GM18508 (cell line): ENCODE results near the gene MACROD1.

ENCODE experiments used
- ATAC-seq: cut with Tn5 transposase; IDR thresholded peaks from one replicate; pipeline ENCODE4 v1.9.1; 2021; ENCODE audit warnings: moderate number of reproducible peaks; ENCODE audit not compliant: insufficient read depth, unreplicated experiment

Gene MACROD1

GRCh38 chr11:64117763-64118459 is 48.0 kb downstream of the MACROD1 start:
- no peak for ATAC-seq

DNA sequence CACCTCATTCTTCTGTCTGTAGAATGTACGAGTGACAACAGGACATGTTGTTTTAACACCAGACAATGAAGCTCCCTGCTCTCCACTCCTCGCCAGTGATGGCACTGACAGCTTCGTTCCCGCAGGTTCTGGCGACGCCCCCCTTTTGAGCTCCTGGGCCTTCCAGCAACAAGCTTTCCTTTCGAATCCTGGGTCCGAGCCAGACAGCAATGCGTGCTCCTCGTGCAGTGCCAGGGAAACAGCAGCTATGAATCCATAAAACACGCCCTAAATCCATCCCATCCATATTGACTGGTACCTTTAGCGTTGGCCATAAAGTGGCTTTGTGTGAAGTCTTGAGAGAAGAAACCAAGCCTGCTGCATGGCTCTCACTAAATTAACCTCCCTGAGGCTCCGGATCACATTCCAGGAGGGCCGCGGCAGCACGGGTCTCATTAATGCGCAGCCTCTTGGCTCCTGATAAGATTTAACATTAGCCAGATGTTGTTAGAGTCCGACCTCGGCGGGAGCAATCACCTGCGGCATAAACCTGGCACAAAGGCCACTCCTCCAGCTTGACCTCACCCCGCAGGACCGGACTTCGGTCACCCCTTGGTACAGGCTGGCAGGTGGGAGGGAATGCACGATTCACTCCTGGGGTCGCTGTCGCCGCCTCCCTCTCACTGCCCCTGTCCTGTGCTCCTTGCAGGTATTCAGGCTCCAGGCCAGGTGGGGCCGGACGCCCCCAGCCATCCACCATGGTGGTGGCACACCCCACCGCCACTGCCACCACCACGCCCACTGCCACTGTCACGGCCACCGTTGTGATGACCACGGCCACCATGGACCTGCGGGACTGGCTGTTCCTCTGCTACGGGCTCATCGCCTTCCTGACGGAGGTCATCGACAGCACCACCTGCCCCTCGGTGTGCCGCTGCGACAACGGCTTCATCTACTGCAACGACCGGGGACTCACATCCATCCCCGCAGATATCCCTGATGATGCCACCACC is 50.1 kb downstream of the MACROD1 start:
- ATAC-seq: no peak

- ATAC-seq: no peak
Measured at GRCh38 chr11:64114231-64114630, 51.7 kb downstream of the MACROD1 start.

DNA sequence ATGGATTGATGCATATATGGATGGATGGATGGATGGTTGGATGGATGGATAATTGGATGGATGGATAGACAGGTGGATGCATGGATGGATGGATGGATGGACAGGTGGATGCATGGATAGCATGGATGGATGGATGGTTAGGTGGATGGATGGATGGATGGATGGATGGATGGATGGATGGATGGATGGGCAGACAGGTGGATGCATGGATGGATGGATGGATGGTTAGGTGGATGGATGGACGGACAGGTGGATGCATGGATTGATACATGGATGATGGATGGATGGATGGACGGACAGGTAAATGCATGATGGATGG is 52.5 kb downstream of the MACROD1 start:
- no peak for ATAC-seq

- ATAC-seq: no peak
Measured at GRCh38 chr11:64112771-64113461, 53.0 kb downstream of the MACROD1 start.

- no peak for ATAC-seq
Measured at GRCh38 chr11:64110465-64111375, 55.2 kb downstream of the MACROD1 start.

DNA sequence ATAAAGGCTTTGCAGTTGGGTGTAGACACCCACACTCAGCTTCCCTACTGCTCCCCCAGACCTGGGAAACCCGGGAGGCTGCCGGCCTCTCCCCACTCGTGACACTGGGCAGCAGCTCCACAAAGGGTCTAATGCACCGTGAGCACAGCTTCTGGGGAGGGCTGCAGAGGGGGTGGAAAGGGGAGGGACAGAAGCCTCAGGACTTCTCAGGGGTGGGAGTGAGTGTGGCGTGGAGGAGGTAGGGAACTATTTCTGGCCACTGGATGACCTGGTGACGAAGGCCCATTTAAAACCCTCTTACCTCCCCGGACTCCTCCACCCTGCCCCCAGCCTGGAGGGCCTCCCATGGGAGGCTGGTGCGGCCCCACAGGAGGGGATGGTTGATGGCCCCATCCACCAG is 56.6 kb downstream of the MACROD1 start:
- ATAC-seq: no peak

DNA sequence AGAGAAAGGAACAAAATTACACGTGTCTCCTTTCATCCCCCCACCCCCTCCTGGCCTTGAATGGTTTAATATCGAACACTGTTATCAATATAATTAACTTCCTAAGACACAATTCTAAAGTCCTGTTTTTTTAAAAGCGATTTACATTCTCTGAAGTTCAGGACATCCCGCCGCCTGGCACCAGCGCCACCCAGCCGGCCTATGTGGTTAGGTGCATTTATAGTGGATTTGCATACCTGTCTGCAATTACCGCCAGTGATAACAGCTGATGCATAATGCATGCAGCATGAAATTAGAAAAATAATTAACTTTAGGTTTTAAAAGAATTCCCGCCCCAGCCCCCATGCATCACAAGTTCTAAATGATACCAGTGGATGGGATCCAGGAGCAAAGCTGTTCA is 58.6 kb downstream of the MACROD1 start:
- ATAC-seq: no peak

GRCh38 chr11:64104632-64105031 is 61.3 kb downstream of the MACROD1 start:
- no peak for ATAC-seq

DNA sequence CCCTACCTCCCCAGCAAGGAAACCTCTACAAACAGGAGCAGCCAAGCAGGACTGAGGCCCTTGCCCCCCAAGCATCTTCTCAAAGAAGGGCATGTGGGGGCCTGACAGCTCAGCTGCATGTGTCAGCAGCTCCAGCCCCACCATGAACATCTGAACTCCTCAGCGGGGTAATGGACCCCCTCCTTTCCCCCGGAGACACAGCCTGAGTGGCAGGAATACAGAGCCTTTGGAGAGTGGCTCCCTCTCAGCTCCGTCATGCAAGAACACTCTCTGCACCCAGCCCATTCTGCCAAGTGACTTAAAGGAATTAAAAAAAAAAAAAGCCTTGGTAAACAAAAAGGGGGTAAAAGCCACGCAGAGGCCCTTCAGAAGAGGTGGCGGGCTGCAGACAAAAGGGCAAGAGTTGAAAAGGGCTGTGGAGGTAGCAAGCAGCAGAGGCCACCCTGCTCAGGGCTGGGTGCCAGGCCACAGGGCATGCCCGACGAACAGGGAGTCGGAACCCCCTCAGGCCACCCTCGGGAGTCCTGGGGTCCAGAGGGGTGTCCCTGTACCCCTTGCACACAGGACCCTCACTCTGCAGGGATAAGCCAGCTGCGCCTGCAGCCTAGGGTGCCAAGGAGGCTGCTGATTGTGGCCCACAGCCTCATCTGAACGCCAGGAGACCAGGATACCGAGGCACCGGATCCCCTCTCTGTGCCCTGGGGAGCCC is 62.5 kb downstream of the MACROD1 start:
- no peak for ATAC-seq

GRCh38 chr11:64102005-64102738 is 63.7 kb downstream of the MACROD1 start:
- no peak for ATAC-seq

- no peak for ATAC-seq
Measured at GRCh38 chr11:64101461-64101860, 64.5 kb downstream of the MACROD1 start.

DNA sequence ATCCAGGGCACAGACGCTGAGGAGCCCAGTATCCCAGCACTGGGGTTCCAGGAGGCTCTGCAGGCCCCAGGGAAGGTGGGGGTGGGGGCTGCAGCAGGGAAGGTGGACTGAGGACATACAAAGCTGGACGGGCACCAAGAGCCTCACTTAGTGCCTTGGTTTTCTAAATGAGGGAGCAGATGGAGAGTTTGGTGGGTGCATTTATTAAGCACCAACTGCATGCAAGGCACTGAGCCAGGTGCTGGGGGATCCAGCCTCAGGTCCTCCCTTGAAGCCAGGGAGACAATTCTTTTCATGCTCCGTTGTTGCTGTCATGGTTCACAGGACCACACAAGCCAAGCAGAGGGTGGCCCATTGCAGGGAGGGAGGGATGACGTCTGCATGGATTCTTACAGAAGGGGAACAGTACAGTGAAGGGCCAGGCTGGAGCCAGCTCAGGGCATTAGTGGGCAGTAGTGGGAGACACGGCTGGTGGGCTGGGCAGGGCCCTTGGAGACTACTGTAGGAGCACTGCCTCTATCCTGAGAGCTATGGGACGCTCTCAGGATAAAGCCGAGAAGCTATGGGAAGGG is 65.0 kb downstream of the MACROD1 start:
- no peak for ATAC-seq

- ATAC-seq: no peak
Measured at GRCh38 chr11:64100360-64100759, 65.6 kb downstream of the MACROD1 start.

DNA sequence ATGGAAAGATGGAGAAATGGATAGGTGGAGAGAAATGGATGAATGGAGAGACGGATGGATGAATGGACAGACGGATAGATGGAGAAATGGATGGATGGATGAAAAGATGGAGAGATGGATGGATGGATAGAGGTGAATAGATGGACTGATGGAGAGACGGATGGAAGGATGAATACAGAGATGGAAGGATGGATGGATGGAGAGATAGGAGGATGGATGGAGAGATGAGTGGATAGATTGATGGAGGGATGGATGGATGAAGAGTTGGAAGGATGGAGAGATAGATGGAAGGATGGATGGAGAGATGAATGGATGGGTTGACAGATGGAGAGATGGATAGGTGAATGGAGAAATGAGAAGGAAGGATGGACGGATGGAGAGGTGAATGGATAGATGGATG is 66.5 kb downstream of the MACROD1 start:
- ATAC-seq: no peak

DNA sequence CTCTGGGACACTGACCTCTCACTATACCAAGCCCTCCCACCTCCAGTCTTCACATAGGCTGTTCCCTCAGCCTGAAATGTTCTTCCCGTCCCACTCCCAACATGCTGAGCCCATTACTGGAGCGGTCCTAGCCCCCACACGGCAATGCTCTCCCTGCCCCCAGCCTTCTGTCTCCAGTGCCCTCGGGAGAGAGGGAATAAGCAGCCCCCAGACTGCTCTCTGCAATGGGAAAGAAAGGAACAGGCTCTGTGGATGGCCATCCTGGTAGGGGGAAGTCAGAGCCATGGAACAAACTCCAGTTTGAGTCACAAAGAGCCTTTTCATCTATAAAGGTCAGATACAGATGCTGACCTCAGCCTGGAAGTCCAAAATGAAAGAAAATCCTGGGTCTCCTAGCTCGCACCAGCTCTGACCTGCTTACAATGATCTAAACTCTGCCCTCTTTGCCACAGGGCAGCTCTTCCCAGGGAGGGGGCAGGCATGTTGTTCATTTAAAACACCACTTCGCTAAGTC is 67.5 kb downstream of the MACROD1 start:
- no peak for ATAC-seq

- ATAC-seq: no peak
Measured at GRCh38 chr11:64097468-64098317, 68.2 kb downstream of the MACROD1 start.
